NCI-H128 (cell line): ENCODE results near the gene PTPN3.
"Not testable (repeated sequence)": the region's sequence is repeated elsewhere in the genome, so short reads cannot be mapped to it uniquely, and the experiment has no call there.

Source experiments
- DNase-seq: peaks from one replicate; lab custom pipeline; 2025; ENCODE audit not compliant: unreplicated experiment; lab: John Stamatoyannopoulos, UW

Gene PTPN3

DNA sequence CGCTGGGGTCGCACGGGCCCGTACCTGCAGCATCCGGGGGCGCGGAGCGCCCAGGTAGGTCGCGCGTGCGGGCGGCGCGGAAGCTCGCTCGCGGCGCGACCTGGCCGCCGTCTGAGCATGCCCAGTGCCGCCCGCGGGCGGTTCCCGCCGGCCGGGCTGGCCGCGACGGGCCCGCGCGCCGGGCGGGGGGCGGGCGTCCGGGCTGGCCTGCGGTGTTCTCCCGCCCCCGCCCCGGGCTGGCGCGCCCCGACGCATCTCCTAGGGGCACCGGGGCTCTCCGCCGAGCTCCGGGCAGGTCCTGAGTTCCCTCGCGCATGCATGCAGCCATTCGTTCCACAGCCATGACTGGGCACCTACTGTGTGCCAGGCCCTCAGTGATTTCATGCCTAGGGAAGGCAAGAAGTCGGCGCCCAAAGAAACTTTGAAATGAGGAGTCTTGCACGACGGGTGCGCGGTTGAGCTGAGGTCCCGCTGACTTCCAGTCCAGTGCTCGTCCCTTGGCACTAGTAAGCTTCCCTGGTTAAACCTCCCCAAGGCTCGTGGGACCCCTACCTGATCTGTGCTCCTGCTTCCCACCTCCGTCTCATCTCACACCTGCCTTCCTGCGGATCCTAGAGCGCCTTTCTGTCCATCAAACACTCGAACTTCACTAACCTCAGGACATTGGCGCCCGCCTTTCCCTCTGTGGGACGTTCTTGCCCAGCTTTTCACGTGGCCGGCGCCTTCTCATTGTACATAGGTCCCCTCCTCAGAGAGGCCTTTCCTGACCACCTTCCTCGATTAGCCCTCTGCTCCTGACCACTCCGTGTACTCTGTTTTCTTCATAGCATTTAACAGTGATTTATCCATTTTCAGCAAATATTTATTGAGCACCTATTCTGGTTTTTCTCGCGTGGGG lies at the start of gene PTPN3:
Gene PTPN3, minus strand, starts transcription at position 113 of the 898 bp plus-strand sequence. CDS start 34,873 bp downstream, outside the sequence.
- no peak for DNase-seq

- DNase-seq, result not testable (repeated sequence)
These were observed 46.8 kb upstream of the PTPN3 start for GRCh38 chr9:109544954-109545353.

DNA sequence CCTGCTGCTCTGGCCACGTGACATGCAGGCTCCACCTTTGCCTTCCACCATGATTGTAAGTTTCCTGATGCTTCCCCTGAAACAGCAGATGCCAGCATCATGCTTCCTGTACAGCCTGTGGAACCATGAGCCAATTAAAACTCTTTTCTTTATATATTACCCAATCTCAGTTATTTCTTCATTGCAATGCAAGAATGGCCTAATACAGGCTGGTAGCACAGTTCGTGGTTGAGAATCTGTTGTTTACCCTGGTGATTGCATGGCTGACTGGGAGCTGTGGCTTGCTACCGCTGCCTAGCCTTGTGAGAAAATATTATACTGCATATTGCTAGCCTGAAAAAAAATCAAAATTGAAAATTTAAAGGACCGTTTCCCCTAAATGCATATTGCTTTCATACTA lies 44.8 kb upstream of the PTPN3 start:
- DNase-seq, result no peak

DNA sequence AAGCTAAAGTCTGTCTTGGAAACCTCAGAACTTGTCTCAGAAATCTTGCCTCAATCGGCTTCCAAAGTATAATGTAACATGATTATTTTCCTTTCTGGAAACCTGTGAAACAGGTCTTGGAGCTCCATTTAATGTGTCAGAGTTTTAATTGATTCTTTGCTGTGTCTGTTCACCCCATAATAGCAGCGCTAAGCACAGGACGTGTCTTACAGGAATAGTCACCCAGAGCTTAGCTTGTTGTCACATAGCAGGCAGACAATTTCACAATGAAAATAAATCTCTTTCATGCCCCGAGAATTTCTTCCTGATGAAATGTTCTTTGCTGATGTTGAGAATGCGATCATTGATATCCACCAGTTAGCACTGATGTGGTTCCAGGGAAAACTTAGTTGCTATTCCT lies 40.2 kb upstream of the PTPN3 start:
- no peak for DNase-seq

DNA sequence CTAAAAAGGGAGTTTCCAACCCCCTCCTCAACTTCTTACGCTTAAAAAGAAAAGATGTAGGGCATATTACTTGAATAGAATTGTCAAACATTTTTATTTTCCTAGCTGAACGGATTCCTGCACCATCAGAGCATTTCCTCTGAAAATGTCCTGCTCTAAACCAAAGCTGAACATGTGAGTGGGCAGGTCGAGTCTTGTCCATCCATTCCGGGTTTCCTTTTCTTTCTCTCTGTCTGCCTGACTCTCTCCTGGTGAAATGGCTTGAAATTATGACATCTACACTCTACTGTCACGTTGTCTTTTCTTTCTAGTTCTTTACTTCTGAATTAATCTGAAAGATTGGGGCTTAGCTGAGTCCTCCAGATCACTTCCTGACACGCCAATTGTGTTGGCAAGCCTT lies 39.2 kb upstream of the PTPN3 start:
- no peak for DNase-seq

- DNase-seq, result no peak
These were observed 38.8 kb upstream of the PTPN3 start for GRCh38 chr9:109536859-109537258.

DNA sequence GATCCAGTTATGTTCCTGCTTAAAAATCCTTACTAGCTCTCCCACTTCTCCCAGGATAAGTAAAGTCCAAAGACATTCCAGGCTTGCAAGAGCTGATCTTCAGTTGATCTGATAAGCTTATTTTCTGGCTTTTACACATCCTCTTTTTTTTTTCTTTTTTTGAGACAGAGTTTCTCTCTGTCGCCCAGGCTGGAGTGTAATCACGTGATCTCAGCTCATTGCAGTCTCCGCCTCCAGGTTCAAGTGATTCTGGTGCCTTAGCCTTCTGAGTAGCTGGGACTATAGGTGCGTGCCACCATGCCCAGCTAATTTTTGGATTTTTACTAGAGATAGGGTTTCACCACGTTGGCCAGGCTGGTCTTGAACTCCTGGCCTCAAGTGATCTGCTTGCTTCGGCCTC lies 37.3 kb upstream of the PTPN3 start:
- no peak for DNase-seq

- no peak for DNase-seq
These were observed 36.0 kb upstream of the PTPN3 start for GRCh38 chr9:109534151-109534550.

GRCh38 chr9:109532652-109533051 lies 34.5 kb upstream of the PTPN3 start:
- DNase-seq, result not testable (repeated sequence)

DNA sequence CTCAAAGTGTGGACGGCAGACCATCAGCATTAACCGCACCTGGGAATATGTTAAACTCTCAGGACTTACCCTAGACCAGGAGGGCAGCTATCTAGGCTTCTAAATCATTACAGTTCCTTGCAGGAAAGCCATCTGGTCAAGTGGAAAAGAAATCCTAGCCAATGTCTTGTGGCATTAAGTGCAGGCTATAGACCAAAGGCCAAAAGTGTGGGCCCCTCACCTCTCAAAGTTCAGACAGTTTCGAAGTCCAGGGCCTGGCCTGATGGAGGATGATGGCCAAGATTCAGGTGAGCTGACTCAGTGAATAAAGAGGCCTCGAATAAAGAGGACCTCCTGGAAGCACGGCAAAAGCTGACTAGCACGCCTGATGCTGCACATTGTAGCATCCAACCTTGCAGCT lies 24.0 kb upstream of the PTPN3 start:
- DNase-seq, result no peak

- DNase-seq, result peak; percentile 58
These were observed 22.5 kb upstream of the PTPN3 start for GRCh38 chr9:109520475-109521132.

- DNase-seq, result no peak
These were observed 21.3 kb upstream of the PTPN3 start for GRCh38 chr9:109519366-109519765.

DNA sequence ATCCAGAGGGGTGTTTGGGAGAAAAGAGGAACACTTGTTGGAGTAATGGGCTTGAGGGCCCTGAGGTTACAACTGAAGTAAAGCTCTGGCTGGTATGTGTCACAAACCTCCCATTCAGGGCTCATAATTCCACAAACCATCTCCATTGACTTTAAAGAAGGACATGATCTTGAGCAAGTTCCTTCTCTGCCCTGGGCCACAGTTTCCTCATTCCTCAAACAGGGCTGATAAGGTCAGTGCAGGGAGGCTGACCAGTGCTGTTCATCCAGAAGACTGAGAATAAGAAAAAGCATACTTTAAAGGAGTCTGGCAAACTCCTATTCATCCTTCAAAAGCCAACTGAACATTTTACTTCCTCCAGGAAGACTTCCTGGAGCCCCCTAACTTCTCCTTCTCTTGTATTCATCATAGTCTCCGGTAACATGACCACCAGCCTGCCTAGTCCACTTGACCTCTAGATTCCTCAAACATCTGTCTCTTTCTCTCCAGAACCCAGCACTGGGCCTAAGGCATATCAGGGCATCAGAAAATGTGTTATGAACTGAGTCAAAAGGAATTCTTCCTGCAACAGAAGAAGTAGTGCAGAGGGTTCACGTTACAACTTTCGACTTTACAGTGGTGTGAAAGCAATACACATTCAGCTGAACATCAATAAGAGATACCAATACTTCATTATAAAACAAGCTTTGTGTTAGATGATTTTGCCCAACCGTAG lies 20.7 kb upstream of the PTPN3 start:
- DNase-seq, result no peak

- no peak for DNase-seq
These were observed 19.8 kb upstream of the PTPN3 start for GRCh38 chr9:109517901-109518377.

DNA sequence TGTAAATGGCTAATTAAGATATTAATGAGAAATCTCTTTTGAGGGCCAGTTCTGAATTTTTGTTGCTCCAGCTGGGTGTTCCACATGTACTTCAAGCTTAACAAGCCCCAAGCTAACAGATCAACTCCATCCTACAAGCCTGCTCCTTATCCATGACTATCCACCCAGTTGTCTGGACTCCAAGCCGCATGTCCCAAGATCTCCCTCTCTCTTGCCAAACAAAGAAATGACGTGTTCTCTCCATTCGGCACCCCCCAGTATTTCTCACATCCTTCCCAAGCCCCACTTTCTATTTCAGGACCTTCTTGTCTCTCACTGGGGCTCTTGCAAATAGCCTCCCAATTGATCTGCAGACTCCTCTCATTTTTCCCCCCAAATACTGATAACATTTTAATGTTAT lies 15.8 kb upstream of the PTPN3 start:
- no peak for DNase-seq

DNA sequence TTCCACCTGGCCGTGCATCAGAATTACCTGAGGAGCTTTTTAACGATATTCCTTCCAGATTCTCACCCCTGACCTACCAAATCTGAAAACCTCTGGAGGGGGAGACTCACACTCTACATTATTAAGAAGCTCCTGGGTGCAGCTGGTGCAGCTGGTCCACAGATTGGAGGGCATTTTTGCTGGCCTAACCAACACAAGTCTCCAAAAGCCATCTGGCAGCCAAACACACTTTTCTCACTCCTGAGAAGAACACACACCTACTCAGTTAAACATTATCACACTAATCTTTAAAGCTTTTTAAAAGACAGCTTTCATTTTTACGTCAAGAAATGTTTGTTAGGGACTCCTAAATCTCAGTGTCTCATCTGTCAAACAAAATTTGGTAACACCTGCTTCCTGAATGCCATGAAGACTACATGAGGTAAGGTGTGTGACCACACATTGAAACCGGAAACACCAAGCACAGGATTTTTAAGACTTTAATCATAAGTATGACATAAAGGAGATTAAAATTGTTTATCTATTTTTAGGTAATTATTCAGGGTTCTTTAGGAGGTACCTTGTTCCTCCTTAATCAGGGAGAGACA lies 14.2 kb upstream of the PTPN3 start:
- DNase-seq, result no peak

GRCh38 chr9:109510506-109510905 lies 12.4 kb upstream of the PTPN3 start:
- DNase-seq, result no peak

GRCh38 chr9:109510042-109510441 lies 11.9 kb upstream of the PTPN3 start:
- DNase-seq, result not testable (repeated sequence)

- DNase-seq, result no peak
These were observed 11.5 kb upstream of the PTPN3 start for GRCh38 chr9:109509611-109510010.

GRCh38 chr9:109507421-109507838 lies 9.3 kb upstream of the PTPN3 start:
- no peak for DNase-seq

DNA sequence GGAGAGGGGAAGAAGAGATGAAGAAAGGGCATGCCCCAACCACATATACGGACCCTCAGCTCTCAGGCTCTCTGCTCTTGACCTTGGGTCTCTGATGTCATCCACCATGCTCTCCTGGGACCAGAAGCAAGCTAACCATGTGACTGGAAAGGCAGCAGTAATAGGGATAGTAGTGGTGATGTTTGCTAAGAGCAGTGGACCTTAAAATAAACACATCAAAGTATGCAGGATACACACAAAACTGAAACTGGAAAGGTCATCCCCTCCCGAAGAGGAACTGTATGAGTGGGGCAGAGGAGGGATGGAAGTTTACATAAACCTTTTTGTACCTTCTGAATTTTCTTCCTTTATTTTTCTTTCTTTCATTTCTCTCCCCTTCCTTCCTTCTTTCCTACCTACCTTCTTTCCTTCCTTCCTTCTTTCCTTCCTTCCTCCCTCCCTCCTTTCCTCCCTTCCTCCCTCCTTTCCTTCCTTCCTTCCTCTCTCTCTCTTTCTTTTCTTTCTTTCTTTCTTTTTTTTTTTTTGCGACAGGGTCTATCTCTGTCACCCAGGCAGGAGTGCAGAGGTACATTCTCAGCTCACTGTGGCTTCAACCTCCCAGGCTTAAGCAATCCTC lies 8.1 kb upstream of the PTPN3 start:
- no peak for DNase-seq
